GM12891 (cell line): ENCODE results near the gene OSBP2.

Source experiments
- DNase-seq: peaks from one replicate; pipeline ENCODE4 v3.0.0; 2011; ENCODE audit warnings: low spot score; ENCODE audit not compliant: insufficient read length
- FAIRE-seq: peaks from 2 replicates; lab custom pipeline; 2011; peaks lifted over from hg19 to GRCh38; lab: Jason Lieb, UNC
- PAX5 ChIP-seq: IDR thresholded peaks from 2 replicates; pipeline ENCODE4 v1.6.1; 2011; ENCODE audit warnings: low read length, moderate library complexity, mild to moderate bottlenecking; ENCODE audit not compliant: insufficient read depth, severe bottlenecking
- POLR2A ChIP-seq: IDR thresholded peaks from 2 replicates; pipeline ENCODE4 v1.6.1; 2011; ENCODE audit warnings: low read depth, low read length, control low read depth
- POLR2AphosphoS5 ChIP-seq: IDR thresholded peaks from 2 replicates; pipeline ENCODE4 v1.6.1; 2011; ENCODE audit warnings: low read depth, low read length, control low read depth
- POU2F2 ChIP-seq: IDR thresholded peaks from 2 replicates; pipeline ENCODE4 v1.6.1; 2011; ENCODE audit warnings: low read depth, mild to moderate bottlenecking, control low read depth, low read length, moderate library complexity
- SPI1 ChIP-seq: IDR thresholded peaks from 2 replicates; pipeline ENCODE4 v1.6.1; 2011; ENCODE audit warnings: low read depth, low read length, control low read depth
- TAF1 ChIP-seq: IDR thresholded peaks from 2 replicates; pipeline ENCODE4 v1.6.1; 2011; ENCODE audit warnings: low read depth, low read length, control low read depth

The OSBP2 gene

DNA sequence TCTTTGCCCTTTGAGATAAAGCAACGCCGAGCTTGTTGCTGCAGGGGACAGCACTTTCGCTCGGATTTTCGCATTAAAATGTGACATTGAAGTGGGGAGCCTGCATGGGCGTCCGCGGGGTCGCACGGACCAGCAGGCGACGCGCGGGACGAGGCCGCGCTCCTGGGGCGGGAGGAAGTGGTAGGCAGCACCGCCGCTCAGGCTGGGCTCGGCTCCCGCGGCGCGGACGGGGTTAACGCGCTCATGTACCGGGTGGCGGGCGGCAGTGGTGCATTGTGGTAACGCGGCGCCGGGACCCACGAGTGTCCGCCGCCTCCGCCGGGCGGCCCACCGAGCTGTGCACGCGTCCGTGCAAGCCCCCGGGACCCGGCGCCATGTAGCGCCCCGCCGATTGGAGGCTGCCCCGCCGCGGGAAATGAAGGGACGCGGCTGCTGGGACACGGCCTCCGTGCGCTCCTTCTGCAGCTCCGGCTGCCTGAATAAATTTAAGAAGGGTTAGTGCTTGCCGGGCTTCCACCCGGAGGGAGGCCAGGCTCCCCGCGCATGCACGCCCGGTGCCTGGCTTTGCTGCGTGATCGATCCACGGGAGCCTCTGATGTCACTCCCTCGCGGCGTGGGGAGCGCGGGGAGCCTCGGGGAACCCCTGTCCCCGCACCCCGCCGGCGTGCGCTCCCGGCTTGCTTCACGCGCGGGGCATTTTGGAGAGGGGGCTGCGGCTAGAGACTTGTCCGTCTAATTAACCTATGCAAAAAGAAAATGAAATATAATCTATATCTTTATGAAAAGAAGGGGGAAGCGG lies 127.7 kb downstream of the OSBP2 start:
- TF ChIP-seq SPI1: no peak
- TF ChIP-seq PAX5: no peak
- TF ChIP-seq TAF1: no peak
- no peak for TF ChIP-seq POLR2AphosphoS5
- TF ChIP-seq POLR2A: no peak
- TF ChIP-seq POU2F2: no peak
- FAIRE-seq: no peak
- no peak for DNase-seq

GRCh38 chr22:30823015-30823370 lies 128.3 kb downstream of the OSBP2 start:
- DNase-seq: no peak
- FAIRE-seq: no peak
- no peak for TF ChIP-seq POLR2AphosphoS5
- TF ChIP-seq TAF1: no peak
- TF ChIP-seq POU2F2: no peak
- TF ChIP-seq PAX5: no peak
- no peak for TF ChIP-seq POLR2A
- no peak for TF ChIP-seq SPI1

DNA sequence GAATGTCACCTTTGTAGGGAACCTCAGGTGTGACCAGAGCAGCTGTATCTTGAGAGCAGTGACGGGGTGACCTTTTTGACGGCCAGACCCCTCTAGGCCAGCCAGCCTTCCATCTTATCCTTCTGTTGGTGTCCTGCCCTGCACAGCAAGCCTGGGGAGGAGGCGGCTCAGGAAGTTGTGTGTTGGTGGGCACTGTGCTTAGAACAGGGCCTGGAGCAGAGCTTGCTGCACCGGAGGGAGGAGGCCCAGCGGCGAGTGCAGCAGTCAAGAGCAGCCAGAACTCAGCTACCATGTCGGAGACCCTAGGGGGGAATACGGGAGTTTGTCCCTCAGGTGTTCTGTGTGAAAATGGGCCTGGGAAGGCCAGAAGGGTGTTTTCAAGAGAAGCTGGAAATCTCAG lies 129.4 kb downstream of the OSBP2 start:
- no peak for DNase-seq
- FAIRE-seq: no peak
- no peak for TF ChIP-seq POLR2A

- no peak for DNase-seq
- FAIRE-seq: no peak
These were observed 130.0 kb downstream of the OSBP2 start for GRCh38 chr22:30824711-30825110.

GRCh38 chr22:30825711-30826505 lies 131.2 kb downstream of the OSBP2 start:
- FAIRE-seq: no peak
- DNase-seq: no peak
- TF ChIP-seq PAX5 (no peak), POU2F2 (no peak), POLR2AphosphoS5 (no peak), TAF1 (no peak), SPI1 (no peak), POLR2A (no peak)

More at GRCh38 chr22:30824711-30825110, 130.0 kb downstream of the OSBP2 start:
- no peak for TF ChIP-seq SPI1
- no peak for TF ChIP-seq TAF1
- no peak for TF ChIP-seq POLR2AphosphoS5
- TF ChIP-seq POU2F2: no peak
- no peak for TF ChIP-seq POLR2A
- TF ChIP-seq PAX5: no peak

GRCh38 chr22:30826670-30827355 lies 132.1 kb downstream of the OSBP2 start:
- TF ChIP-seq PAX5 (no peak), SPI1 (no peak), TAF1 (no peak), POLR2AphosphoS5 (no peak), POLR2A (no peak), POU2F2 (no peak)
- FAIRE-seq: no peak
- DNase-seq: no peak

GRCh38 chr22:30827646-30828045 lies 133.0 kb downstream of the OSBP2 start:
- no peak for FAIRE-seq

DNA sequence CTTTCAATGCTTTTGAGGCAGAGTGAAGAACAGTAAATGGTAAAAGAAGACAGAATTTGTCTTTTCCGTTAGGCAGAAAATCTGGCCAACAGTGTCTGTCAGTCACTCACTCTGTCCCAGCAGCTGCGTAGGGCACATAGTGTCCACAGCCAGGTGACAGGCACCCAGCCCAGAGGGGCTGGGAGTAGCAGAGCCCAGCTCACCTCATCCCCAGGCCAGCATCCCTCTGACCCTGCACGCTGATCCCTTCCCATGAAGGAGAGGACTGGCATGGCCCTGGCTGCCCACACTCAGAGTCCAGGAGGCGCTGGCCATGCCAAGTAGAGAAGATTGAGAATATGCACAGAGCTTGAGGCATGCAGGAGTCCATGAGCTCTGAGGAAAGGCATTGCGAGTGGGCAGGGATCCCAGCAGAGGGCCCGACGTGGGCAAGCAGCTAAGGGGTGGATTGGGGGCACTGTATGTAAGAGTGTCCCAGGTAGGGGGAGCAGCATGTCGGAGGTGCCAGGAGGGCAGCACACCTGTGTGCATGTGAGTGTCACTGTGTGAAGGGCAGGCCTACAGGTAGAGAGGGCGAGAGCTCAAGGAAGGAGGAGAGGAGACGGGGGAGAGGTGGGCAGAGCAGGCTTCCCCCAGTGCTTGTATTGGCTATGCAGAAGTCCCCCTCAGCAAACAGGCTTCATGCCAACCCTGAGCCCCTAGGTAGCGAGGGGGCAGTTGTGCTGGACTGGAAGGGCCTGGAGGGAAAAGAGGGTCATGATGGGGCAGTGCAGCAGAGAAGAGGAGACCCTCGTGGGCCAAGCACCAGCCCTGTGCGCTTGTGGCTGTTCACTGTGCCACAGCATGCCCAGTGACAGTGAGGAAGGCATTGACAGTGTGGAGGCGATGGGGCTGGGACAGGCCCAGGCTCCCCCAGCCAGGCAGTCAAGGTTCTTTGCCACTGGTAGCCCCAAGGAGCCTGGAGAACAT lies 133.8 kb downstream of the OSBP2 start:
- FAIRE-seq (no peak), DNase-seq (no peak)
- TF ChIP-seq SPI1 (no peak), PAX5 (no peak)

More at GRCh38 chr22:30827646-30828045, 133.0 kb downstream of the OSBP2 start:
- no peak for DNase-seq
- TF ChIP-seq SPI1: no peak
- TF ChIP-seq TAF1: no peak
- no peak for TF ChIP-seq POU2F2
- TF ChIP-seq PAX5: no peak
- no peak for TF ChIP-seq POLR2AphosphoS5
- TF ChIP-seq POLR2A: no peak

DNA sequence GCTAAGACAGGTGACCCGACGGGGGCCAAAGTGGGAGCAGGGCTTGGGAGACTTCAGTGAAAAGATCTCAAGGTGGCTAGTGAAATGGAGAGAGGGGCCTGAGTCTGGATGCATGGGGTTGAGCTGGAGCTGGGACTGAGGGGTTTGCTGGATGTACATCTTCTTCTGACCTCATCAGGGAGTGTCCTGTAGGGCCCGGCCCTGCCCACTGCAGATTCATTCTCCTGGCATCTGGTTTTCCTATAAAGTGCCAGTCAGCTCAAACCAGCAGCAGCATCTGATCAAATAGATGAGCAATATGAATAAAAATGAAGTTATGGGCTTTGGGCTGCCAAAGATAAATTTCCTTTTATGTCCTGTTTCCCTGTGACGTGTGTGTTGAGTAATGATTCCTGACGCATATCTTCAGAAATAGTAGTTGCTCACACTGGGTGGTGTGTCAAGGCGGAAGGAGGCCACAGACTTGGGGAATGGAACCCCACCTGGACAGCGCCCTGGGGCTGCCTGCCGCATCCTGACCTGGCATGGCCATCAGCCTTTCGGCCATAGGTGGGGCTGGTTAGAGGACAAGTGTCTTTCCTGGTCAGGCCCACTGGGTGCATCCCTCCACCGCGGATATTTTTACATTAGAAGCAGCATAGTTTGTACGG lies 135.4 kb downstream of the OSBP2 start:
- TF ChIP-seq PAX5 (no peak), POLR2A (no peak), POLR2AphosphoS5 (no peak), SPI1 (no peak), TAF1 (no peak), POU2F2 (no peak)
- FAIRE-seq (no peak), DNase-seq (no peak)
